GM19467 (cell line): ENCODE data around the gene PVRIG.
"Not testable (repeated sequence)": the region's sequence is repeated elsewhere in the genome, so short reads cannot be mapped to it uniquely, and the experiment has no call there.

Experiments
- ATAC-seq: cut with Tn5 transposase; IDR thresholded peaks from one replicate; pipeline ENCODE4 v1.9.1; 2021; ENCODE audit warnings: mild to moderate bottlenecking, moderate library complexity; ENCODE audit not compliant: unreplicated experiment

PVRIG gene

GRCh38 chr7:100270046-100270918, 50.5 kb downstream of the PVRIG start:
- not testable (repeated sequence) for ATAC-seq
